NCI-H345 (cell line): ENCODE results near the gene ORC2.

Experiments
- DNase-seq: peaks from one replicate; lab custom pipeline; 2025; lab: John Stamatoyannopoulos, UW

ORC2 gene

GRCh38 chr2:200860092-200860795 is 103.2 kb downstream of the ORC2 start:
- DNase-seq, result no peak
